ENCODE measurements around the gene BCL2L2. TPM values are rescaled to one million over a fixed set of nuclear protein-coding genes. Genes with fewer than 3 reads are reported as not detected.
"Not testable (repeated sequence)": the region's sequence is repeated elsewhere in the genome, so short reads cannot be mapped to it uniquely, and the experiment has no call there.

BCL2L2 gene
- total and polyA plus RNA-seq, 2 experiments from 2014 or later: 4.3 to 20.8 TPM

GRCh38 chr14:23323838-23324454 lies 17.3 kb downstream of the BCL2L2 start:
- H3K4me3 ChIP-seq: no peak overlapping the region
- H3K4me2 ChIP-seq: peak overlapping the region; percentile 91
- TF ChIP-seq CTCF (IDR thresholded peaks at IDR 0.05; ENCODE audit: poor library complexity): no peak
- no peak for TF ChIP-seq EZH2phosphoT487 (IDR thresholded peaks at IDR 0.05; ENCODE audit: low read depth, severe bottlenecking, unreplicated experiment)
- no peak for TF ChIP-seq EZH2 (IDR thresholded peaks at IDR 0.05; ENCODE audit: borderline replicate concordance)
- WGBS (ENCODE audit: low lambda C conversion rate, missing lambda C conversion rate): 91% methylated on average over 13 of the region's 18 CpGs
- no peak for DNase-seq (ENCODE audit: low spot score)
- H3K27me3 ChIP-seq: no peaks in the 10 kb centered on the region
- H3K36me3 ChIP-seq (replicated peaks; ENCODE audit: insufficient read depth, low read depth): no peaks in the 10 kb centered on the region
- no peak overlapping the region for H3K27ac ChIP-seq
- H2AFZ ChIP-seq: no peak overlapping the region
- no peaks in the 10 kb centered on the region for H3K9me2 ChIP-seq (replicated peaks; ENCODE audit: insufficient read depth)
- H3K9me3 ChIP-seq (ENCODE audit: low read depth): no peaks in the 10 kb centered on the region
- peaks cover 12% of the 10 kb centered on the region for H4K20me1 ChIP-seq (ENCODE audit: insufficient read depth, poor library complexity, severe bottlenecking)
- peaks cover 28% of the 10 kb centered on the region for H3K79me2 ChIP-seq
- H3K4me1 ChIP-seq (ENCODE audit: insufficient read depth): peaks cover 14% of the 10 kb centered on the region

GRCh38 chr14:23324455-23324846 lies 17.8 kb downstream of the BCL2L2 start:
- no peaks in the 10 kb centered on the region for H3K36me3 ChIP-seq (replicated peaks; ENCODE audit: insufficient read depth, low read depth)
- no peak overlapping the region for H2AFZ ChIP-seq
- WGBS (ENCODE audit: low lambda C conversion rate, missing lambda C conversion rate): 96% methylated on average over 2 of the region's 2 CpGs
- H3K9me2 ChIP-seq (replicated peaks; ENCODE audit: insufficient read depth): no peaks in the 10 kb centered on the region
- peaks cover 14% of the 10 kb centered on the region for H3K4me1 ChIP-seq (ENCODE audit: insufficient read depth)
- no peaks in the 10 kb centered on the region for H3K9me3 ChIP-seq (ENCODE audit: low read depth)
- peaks cover 28% of the 10 kb centered on the region for H3K79me2 ChIP-seq
- no peak overlapping the region for H3K4me2 ChIP-seq
- no peak for TF ChIP-seq EZH2phosphoT487 (IDR thresholded peaks at IDR 0.05; ENCODE audit: low read depth, severe bottlenecking, unreplicated experiment)
- TF ChIP-seq EZH2 (IDR thresholded peaks at IDR 0.05; ENCODE audit: borderline replicate concordance): no peak
- TF ChIP-seq CTCF (IDR thresholded peaks at IDR 0.05; ENCODE audit: poor library complexity): no peak
- DNase-seq (ENCODE audit: low spot score): no peak
- H3K27me3 ChIP-seq: no peaks in the 10 kb centered on the region
- peaks cover 12% of the 10 kb centered on the region for H4K20me1 ChIP-seq (ENCODE audit: insufficient read depth, poor library complexity, severe bottlenecking)
- no peak overlapping the region for H3K4me3 ChIP-seq
- no peak overlapping the region for H3K27ac ChIP-seq

GRCh38 chr14:23324993-23325392 lies 18.4 kb downstream of the BCL2L2 start:
- Histone ChIP-seq H3K9me2 (replicated peaks; ENCODE audit: insufficient read depth) (no peaks in the 10 kb centered on the region), H3K4me3 (no peak overlapping the region), H2AFZ (no peak overlapping the region), H3K4me1 (ENCODE audit: insufficient read depth) (peaks cover 14% of the 10 kb centered on the region), H3K27ac (no peak overlapping the region), H3K9me3 (ENCODE audit: low read depth) (no peaks in the 10 kb centered on the region), H3K36me3 (replicated peaks; ENCODE audit: insufficient read depth, low read depth) (no peaks in the 10 kb centered on the region), H3K4me2 (no peak overlapping the region), H3K79me2 (peaks cover 28% of the 10 kb centered on the region), H3K27me3 (no peaks in the 10 kb centered on the region), H4K20me1 (ENCODE audit: insufficient read depth, poor library complexity, severe bottlenecking) (peaks cover 12% of the 10 kb centered on the region)
- TF ChIP-seq EZH2phosphoT487 (IDR thresholded peaks at IDR 0.05; ENCODE audit: low read depth, severe bottlenecking, unreplicated experiment): no peak
- TF ChIP-seq CTCF (IDR thresholded peaks at IDR 0.05; ENCODE audit: poor library complexity): no peak
- no peak for TF ChIP-seq EZH2 (IDR thresholded peaks at IDR 0.05; ENCODE audit: borderline replicate concordance)
- DNase-seq (ENCODE audit: low spot score): no peak
- WGBS (ENCODE audit: low lambda C conversion rate, missing lambda C conversion rate): 92% methylated on average over 7 of the region's 7 CpGs

GRCh38 chr14:23325746-23326145 lies 19.1 kb downstream of the BCL2L2 start:
- Histone ChIP-seq H4K20me1 (ENCODE audit: insufficient read depth, poor library complexity, severe bottlenecking) (peaks cover 12% of the 10 kb centered on the region), H3K79me2 (peaks cover 28% of the 10 kb centered on the region)
- not testable (repeated sequence) for DNase-seq (ENCODE audit: low spot score); H3K4me1 ChIP-seq (ENCODE audit: insufficient read depth); H3K4me2 ChIP-seq; H3K27ac ChIP-seq; H3K36me3 ChIP-seq (replicated peaks; ENCODE audit: insufficient read depth, low read depth); H3K9me2 ChIP-seq (replicated peaks; ENCODE audit: insufficient read depth); H2AFZ ChIP-seq; H3K27me3 ChIP-seq; H3K4me3 ChIP-seq; H3K9me3 ChIP-seq (ENCODE audit: low read depth)
- WGBS (ENCODE audit: low lambda C conversion rate, missing lambda C conversion rate): 100% methylated on average over 4 of the region's 5 CpGs

Measured in hepatocyte (in vitro differentiated cells).